Ramos (cell line): ENCODE measurements around the gene ATP1B3.
"Not testable (repeated sequence)": the region's sequence is repeated elsewhere in the genome, so short reads cannot be mapped to it uniquely, and the experiment has no call there.

Experiments used
- in situ Hi-C: fragments of 300-500 bp; cut with MboI; formaldehyde crosslinking; loops from one replicate; pipeline ENCODE4 v1.14.3; 2022; ENCODE audit warnings: low sequenced_read_pairs; ENCODE audit not compliant: unreplicated experiment

Gene ATP1B3

GRCh38 chr3:141939759-141940158 lies 63.3 kb downstream of the ATP1B3 start:
- in situ Hi-C loops, result loop anchor here (10.0 kb wide), 1 partner anchor 335 kb away; no protein-coding TSS in a partner anchor

GRCh38 chr3:141940194-141940776 lies 63.8 kb downstream of the ATP1B3 start:
- in situ Hi-C loops, result no loop called here

GRCh38 chr3:141941093-141941492 lies 64.7 kb downstream of the ATP1B3 start:
- in situ Hi-C loops, result no loop called here

GRCh38 chr3:141942006-141942405 lies 65.6 kb downstream of the ATP1B3 start:
- in situ Hi-C loops, result no loop called here

GRCh38 chr3:141945726-141946485 lies 69.5 kb downstream of the ATP1B3 start:
- in situ Hi-C loops, result no loop called here

GRCh38 chr3:141949399-141949798 lies 73.0 kb downstream of the ATP1B3 start:
- in situ Hi-C loops, result no loop called here

GRCh38 chr3:141949972-141950371 lies 73.5 kb downstream of the ATP1B3 start:
- in situ Hi-C loops, result no loop called here

GRCh38 chr3:141950572-141951493 lies 74.4 kb downstream of the ATP1B3 start:
- in situ Hi-C loops, result no loop called here

- in situ Hi-C loops, result no loop called here
Observed at GRCh38 chr3:141952611-141953010, 76.2 kb downstream of the ATP1B3 start.

GRCh38 chr3:141955175-141955574 lies 78.7 kb downstream of the ATP1B3 start:
- in situ Hi-C loops, result no loop called here

- in situ Hi-C loops, result loop anchor here (10.0 kb wide), 1 partner anchor 315 kb away; no protein-coding TSS in a partner anchor
Observed at GRCh38 chr3:141959589-141960554, 83.4 kb downstream of the ATP1B3 start.

GRCh38 chr3:141960731-141961130 lies 84.3 kb downstream of the ATP1B3 start:
- in situ Hi-C loops, result loop anchor here (10.0 kb wide), 1 partner anchor 314 kb away; no protein-coding TSS in a partner anchor

GRCh38 chr3:141963301-141963700 lies 86.9 kb downstream of the ATP1B3 start:
- in situ Hi-C loops, result loop anchor here (10.0 kb wide), 1 partner anchor 312 kb away; no protein-coding TSS in a partner anchor

- in situ Hi-C loops, result loop anchor here (10.0 kb wide), 1 partner anchor 309 kb away; no protein-coding TSS in a partner anchor
Observed at GRCh38 chr3:141965471-141965870, 89.0 kb downstream of the ATP1B3 start.

- in situ Hi-C loops, result loop anchor here (10.0 kb wide), 1 partner anchor 305 kb away; no protein-coding TSS in a partner anchor
Observed at GRCh38 chr3:141969711-141970110, 93.3 kb downstream of the ATP1B3 start.

GRCh38 chr3:141971571-141971970 lies 95.1 kb downstream of the ATP1B3 start:
- in situ Hi-C loops, result no loop called here

- in situ Hi-C loops, result no loop called here
Observed at GRCh38 chr3:141972399-141972798, 96.0 kb downstream of the ATP1B3 start.

GRCh38 chr3:141974777-141975176 lies 98.3 kb downstream of the ATP1B3 start:
- in situ Hi-C loops, result not testable (repeated sequence)
